ENCODE data around the gene FOXRED2. TPM values are rescaled to one million over a fixed set of nuclear protein-coding genes. Genes with fewer than 3 reads are reported as not detected.

The FOXRED2 gene
- total and polyA plus RNA-seq, 2 of the 8 experiments (the other 6 are each of a cell fraction or from before 2014, with no cell fraction given), result 11.5 to 27.8 TPM

GRCh38 chr22:36510384-36510783 is 3.5 kb upstream of the FOXRED2 start:
- Histone ChIP-seq H3K4me2 (ENCODE audit: insufficient read depth in 1 of 2, low read depth in 2 of 2, low read length in 2 of 2) (no peak overlapping the region), H3K56ac (replicated peaks; ENCODE audit: insufficient read length, low read depth, low read length) (no peak overlapping the region), H3K79me2 (ENCODE audit: control insufficient read depth in 1 of 2, insufficient read depth in 2 of 2, low read length in 2 of 2) (peaks cover 0 to 2% of the 10 kb centered on the region in 2 experiments; a peak in 1 of 4 replicates), H4K5ac (ENCODE audit: insufficient read length, low read depth, low read length) (no peak overlapping the region), H3K79me1 (ENCODE audit: low read depth, low read length) (no peaks in the 10 kb centered on the region), H3K27ac (ENCODE audit: low read depth, low read length) (no peak overlapping the region), H2BK120ac (replicated peaks; ENCODE audit: low read depth, low read length) (no peak overlapping the region), H3K36me3 (ENCODE audit: control insufficient read depth in 2 of 4, insufficient read depth in 4 of 4, low read length in 3 of 4) (peaks cover 35 to 51% (median 46%) of the 10 kb centered on the region in 4 experiments), H3K9me3 (ENCODE audit: insufficient read depth in 2 of 2, low read depth in 1 of 2, low read length in 1 of 2) (peaks cover 0 to 8% of the 10 kb centered on the region in 2 experiments; a peak in 2 of 4 replicates), H2BK15ac (ENCODE audit: low read length) (no peak overlapping the region), H2AK5ac (ENCODE audit: low read depth, low read length) (no peak overlapping the region), H4K8ac (ENCODE audit: extremely low read depth, insufficient read depth, low read length) (no peak overlapping the region), H3K4me1 (replicated peaks in 1 of 4; ENCODE audit: control insufficient read depth in 3 of 4, insufficient read depth in 4 of 4, low read length in 3 of 4) (peaks cover 0 to 5% (median 0%) of the 10 kb centered on the region in 4 experiments; a peak in 1 of 7 replicates), H2BK12ac (ENCODE audit: low read depth, low read length) (no peak overlapping the region), H2AFZ (ENCODE audit: low read length) (no peak overlapping the region), H3K4me3 (ENCODE audit: extremely low read depth in 1 of 4, insufficient read depth in 2 of 4, low read depth in 3 of 4, low read length in 4 of 4) (no peak overlapping the region), H3K23ac (ENCODE audit: insufficient read length) (no peak overlapping the region), H3K4ac (replicated peaks; ENCODE audit: insufficient read length, low read depth, low read length) (no peak overlapping the region), H4K91ac (replicated peaks; ENCODE audit: insufficient read length, low read length) (no peak overlapping the region), H3K9ac (replicated peaks in 1 of 4; ENCODE audit: extremely low read depth in 1 of 4, low read depth in 3 of 4, low read length in 3 of 4) (no peak overlapping the region), H4K20me1 (replicated peaks in 1 of 2; ENCODE audit: control insufficient read depth in 1 of 2, insufficient read depth in 2 of 2, low read length in 2 of 2) (peaks cover 3 to 17% of the 10 kb centered on the region in 2 experiments), H2BK20ac (ENCODE audit: low read length) (no peak overlapping the region), H2BK5ac (ENCODE audit: low read depth, low read length) (no peak overlapping the region), H3K27me3 (replicated peaks in 1 of 4; ENCODE audit: control insufficient read depth in 3 of 4, extremely low read depth in 1 of 4, insufficient read depth in 3 of 4, low read length in 3 of 4) (peaks cover 0 to 11% (median 6%) of the 10 kb centered on the region in 4 experiments; a peak in 4 of 7 replicates), H3K18ac (ENCODE audit: extremely low read depth, low read length) (no peak overlapping the region), H3K23me2 (ENCODE audit: low read depth, low read length) (no peaks in the 10 kb centered on the region; the same call in 1 of the 2 replicates), H3K14ac (ENCODE audit: insufficient read length) (no peak overlapping the region)
- 91% methylated on average over 2 of the region's 3 CpGs; no CpG with 5 or more reads in 1 of the 2 experiments for WGBS, 2 experiments (ENCODE audit: extremely low coverage in 1 of 2, insufficient coverage in 1 of 2, insufficient read length in 1 of 2, insufficient replicate concordance in 2 of 2, low coverage in 1 of 2, low lambda C conversion rate in 2 of 2, missing lambda C conversion rate in 1 of 2)
- ChIA-PET POLR2A (ENCODE audit: partially characterized antibody) (interaction anchor here (0.6 to 8.8 kb wide), 10 partner anchors 8 to 232 kb away, joined by 3 to 92 read pairs (median 4); partner anchors contain the start of gene EIF3D), CTCF (ENCODE audit: partially characterized antibody) (interaction anchor here (0.7 to 5.6 kb wide), 15 partner anchors 10 to 748 kb away, joined by 3 to 63 read pairs (median 5); partner anchors contain the start of gene APOL2)
- DNase-seq (ENCODE audit: low read depth in 1 of 2, low spot score in 2 of 2) (no peak), FAIRE-seq (no peak)
- TF ChIP-seq POLR2A (IDR thresholded peaks at IDR 0.05; ENCODE audit: control extremely low read depth in 1 of 2, low read depth in 2 of 2, low read length in 2 of 2) (no peak), BACH1 (IDR thresholded peaks at IDR 0.05; ENCODE audit: low read length) (no peak), SRF (IDR thresholded peaks at IDR 0.05; ENCODE audit: low read depth, low read length) (no peak)
